ENCODE data around the gene CDIPT. TPM values are rescaled to one million over a fixed set of nuclear protein-coding genes. Genes with fewer than 3 reads are reported as not detected.

The CDIPT gene
- total and polyA plus RNA-seq, 2 of the 4 experiments (the other 2 are of a cell fraction), result 47.1 to 100 TPM

DNA sequence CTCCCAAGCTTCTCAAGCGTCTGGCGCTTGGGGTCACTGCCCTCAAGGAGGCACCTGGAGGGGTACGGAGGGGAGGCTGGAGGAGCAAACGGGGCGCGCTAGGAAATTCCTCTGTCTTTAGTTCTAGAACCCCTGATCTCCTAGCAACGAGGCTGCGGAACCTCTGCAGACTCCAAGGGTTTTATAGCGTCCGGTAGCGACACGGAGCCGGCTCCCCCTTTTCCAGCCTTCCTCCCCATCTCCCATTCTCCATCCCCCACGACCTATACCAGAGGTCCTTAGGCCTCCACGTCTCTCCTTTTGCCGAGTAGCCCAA is 601 bp upstream of the CDIPT start:
- H3K4me1 ChIP-seq (ENCODE audit: control insufficient read depth, insufficient read depth, low read length), result peaks cover 3% of the 10 kb centered on the region; the same call in 1 of the 2 replicates
- dilution Hi-C loops (cut with HindIII; ENCODE audit: low sequenced_read_pairs, unreplicated experiment) (no loop called here), in situ Hi-C loops (cut with MboI; ENCODE audit: low sequenced_read_pairs) (no loop called here), intact Hi-C loops (cut with micrococcal nuclease) (loop anchor here (2.0 to 5.0 kb wide), 3 partner anchors 41 to 131 kb away; partner anchors contain the start of genes HIRIP3, MVP and TAOK2)
- H3K9me3 ChIP-seq (ENCODE audit: control insufficient read depth, insufficient read depth, low read length), result no peaks in the 10 kb centered on the region
- H2AK9ac ChIP-seq (replicated peaks; ENCODE audit: low read depth, low read length, poor library complexity), result peak overlapping the region; percentile 29
- no peak overlapping the region for H2BK15ac ChIP-seq (ENCODE audit: low read depth, low read length)
- no peak overlapping the region for H3K56ac ChIP-seq (ENCODE audit: extremely low read depth, insufficient read depth, low read length)
- peak overlapping the region; percentile 10 for H4K5ac ChIP-seq (ENCODE audit: low read depth, low read length)
- H4K20me1 ChIP-seq (ENCODE audit: insufficient read depth, low read length), result no peaks in the 10 kb centered on the region; the same call in 1 of the 2 replicates
- no peak overlapping the region for H3K14ac ChIP-seq (replicated peaks; ENCODE audit: low read depth, low read length)
- H2BK20ac ChIP-seq (ENCODE audit: low read depth, low read length), result no peak overlapping the region
- peaks cover 18% of the 10 kb centered on the region for H3K36me3 ChIP-seq (ENCODE audit: control insufficient read depth, insufficient read depth, low read length)
- no peak overlapping the region; the same call in 1 of the 2 replicates for H2AK5ac ChIP-seq (ENCODE audit: low read depth, low read length)
- H2BK5ac ChIP-seq (ENCODE audit: low read depth, low read length, poor library complexity, severe bottlenecking), result no peak overlapping the region
- no TSS peak for BruUV-seq (replicated peaks)
- peaks cover 9% of the 10 kb centered on the region for H3K9me1 ChIP-seq (ENCODE audit: insufficient read depth, low read length)
- peak overlapping the region; percentile 20; the same call in 1 of the 2 replicates for H3K4me3 ChIP-seq (ENCODE audit: insufficient read depth, low read depth, low read length)
- DNase-seq (no peak), ATAC-seq (ENCODE audit: low read depth) (no peak)
- H2AFZ ChIP-seq (replicated peaks; ENCODE audit: low read length, poor library complexity), result peak overlapping the region; percentile 97
- no peak overlapping the region for H3K9ac ChIP-seq (ENCODE audit: low read depth, low read length)
- H2BK120ac ChIP-seq (ENCODE audit: low read depth, low read length), result no peak overlapping the region
- peaks cover 7 to 27% of the 10 kb centered on the region in 2 experiments; a peak in 3 of 4 replicates for H3K79me1 ChIP-seq (ENCODE audit: low read depth in 1 of 2, low read length in 2 of 2)
- no peak overlapping the region; the same call in 1 of the 2 replicates for H4K91ac ChIP-seq (ENCODE audit: insufficient read depth, low read depth, low read length)
- peak overlapping the region; percentile 20 to 57; a peak in 2 of 4 replicates for H4K8ac ChIP-seq (ENCODE audit: low read depth in 2 of 2, low read length in 2 of 2)
- TF ChIP-seq RAD21 (IDR thresholded peaks at IDR 0.05; ENCODE audit: low read length) (no peak; the same call in 1 of the 2 replicates), NFE2L2 (IDR thresholded peaks at IDR 0.05; ENCODE audit: low read depth, low read length) (no peak), POLR2A (IDR thresholded peaks at IDR 0.05; ENCODE audit: low read depth, low read length) (no peak), RCOR1 (IDR thresholded peaks at IDR 0.05; ENCODE audit: insufficient replicate concordance, low read length) (no peak), RFX5 (IDR thresholded peaks at IDR 0.05; ENCODE audit: low read depth, low read length) (no peak), MAZ (IDR thresholded peaks at IDR 0.05; ENCODE audit: borderline replicate concordance, low read depth, low read length) (no peak), BHLHE40 (IDR thresholded peaks at IDR 0.05; ENCODE audit: low read depth, low read length) (no peak), MXI1 (IDR thresholded peaks at IDR 0.05; ENCODE audit: borderline replicate concordance, low read depth, low read length) (no peak), MAFK (IDR thresholded peaks at IDR 0.05; ENCODE audit: low read depth, low read length) (no peak), CHD1 (IDR thresholded peaks at IDR 0.05; ENCODE audit: low read depth, low read length) (no peak), SMC3 (IDR thresholded peaks at IDR 0.05; ENCODE audit: low read depth, low read length) (no peak), CEBPB (IDR thresholded peaks at IDR 0.05; ENCODE audit: low read depth, low read length) (no peak), FOS (IDR thresholded peaks at IDR 0.05; ENCODE audit: low read depth, low read length) (no peak)
- TF ChIP-seq, protein P1, sequence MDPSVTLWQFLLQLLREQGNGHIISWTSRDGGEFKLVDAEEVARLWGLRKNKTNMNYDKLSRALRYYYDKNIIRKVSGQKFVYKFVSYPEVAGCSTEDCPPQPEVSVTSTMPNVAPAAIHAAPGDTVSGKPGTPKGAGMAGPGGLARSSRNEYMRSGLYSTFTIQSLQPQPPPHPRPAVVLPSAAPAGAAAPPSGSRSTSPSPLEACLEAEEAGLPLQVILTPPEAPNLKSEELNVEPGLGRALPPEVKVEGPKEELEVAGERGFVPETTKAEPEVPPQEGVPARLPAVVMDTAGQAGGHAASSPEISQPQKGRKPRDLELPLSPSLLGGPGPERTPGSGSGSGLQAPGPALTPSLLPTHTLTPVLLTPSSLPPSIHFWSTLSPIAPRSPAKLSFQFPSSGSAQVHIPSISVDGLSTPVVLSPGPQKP (IDR thresholded peaks at IDR 0.05; ENCODE audit: borderline replicate concordance, low read depth, low read length), result no peak
- TF ChIP-seq, protein P2, sequence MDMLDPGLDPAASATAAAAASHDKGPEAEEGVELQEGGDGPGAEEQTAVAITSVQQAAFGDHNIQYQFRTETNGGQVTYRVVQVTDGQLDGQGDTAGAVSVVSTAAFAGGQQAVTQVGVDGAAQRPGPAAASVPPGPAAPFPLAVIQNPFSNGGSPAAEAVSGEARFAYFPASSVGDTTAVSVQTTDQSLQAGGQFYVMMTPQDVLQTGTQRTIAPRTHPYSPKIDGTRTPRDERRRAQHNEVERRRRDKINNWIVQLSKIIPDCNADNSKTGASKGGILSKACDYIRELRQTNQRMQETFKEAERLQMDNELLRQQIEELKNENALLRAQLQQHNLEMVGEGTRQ (IDR thresholded peaks at IDR 0.05; ENCODE audit: low read depth, low read length), result no peak
- TF ChIP-seq, protein P3, sequence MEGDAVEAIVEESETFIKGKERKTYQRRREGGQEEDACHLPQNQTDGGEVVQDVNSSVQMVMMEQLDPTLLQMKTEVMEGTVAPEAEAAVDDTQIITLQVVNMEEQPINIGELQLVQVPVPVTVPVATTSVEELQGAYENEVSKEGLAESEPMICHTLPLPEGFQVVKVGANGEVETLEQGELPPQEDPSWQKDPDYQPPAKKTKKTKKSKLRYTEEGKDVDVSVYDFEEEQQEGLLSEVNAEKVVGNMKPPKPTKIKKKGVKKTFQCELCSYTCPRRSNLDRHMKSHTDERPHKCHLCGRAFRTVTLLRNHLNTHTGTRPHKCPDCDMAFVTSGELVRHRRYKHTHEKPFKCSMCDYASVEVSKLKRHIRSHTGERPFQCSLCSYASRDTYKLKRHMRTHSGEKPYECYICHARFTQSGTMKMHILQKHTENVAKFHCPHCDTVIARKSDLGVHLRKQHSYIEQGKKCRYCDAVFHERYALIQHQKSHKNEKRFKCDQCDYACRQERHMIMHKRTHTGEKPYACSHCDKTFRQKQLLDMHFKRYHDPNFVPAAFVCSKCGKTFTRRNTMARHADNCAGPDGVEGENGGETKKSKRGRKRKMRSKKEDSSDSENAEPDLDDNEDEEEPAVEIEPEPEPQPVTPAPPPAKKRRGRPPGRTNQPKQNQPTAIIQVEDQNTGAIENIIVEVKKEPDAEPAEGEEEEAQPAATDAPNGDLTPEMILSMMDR (conservative IDR thresholded peaks at IDR 0.05; ENCODE audit: low read depth, low read length), result no peak
- H3K27ac ChIP-seq (ENCODE audit: insufficient read depth, low read length), result no peak overlapping the region
- WGBS, 2 experiments (ENCODE audit: extremely low coverage in 2 of 2, insufficient read length in 1 of 2), result no CpG with 5 or more reads among the region's 16 CpGs
- CTCF ChIA-PET, result interaction anchor here (0.6 to 0.7 kb wide), 2 partner anchors 15 to 102 kb away, joined by 3 to 6 read pairs; no protein-coding TSS in a partner anchor
- no peak overlapping the region for H3K23ac ChIP-seq (ENCODE audit: low read depth, low read length)
- no peaks in the 10 kb centered on the region for H3K27me3 ChIP-seq (ENCODE audit: control insufficient read depth, insufficient read depth, low read length)
- H3K4ac ChIP-seq (ENCODE audit: low read depth, low read length), result no peak overlapping the region
- peak overlapping the region; percentile 37 for H3K4me2 ChIP-seq (ENCODE audit: low read depth, low read length)
- H3K18ac ChIP-seq (ENCODE audit: low read depth, low read length), result no peak overlapping the region
- POLR2A ChIA-PET (ENCODE audit: unreplicated experiment), result no interaction called here

Measured in IMR-90 (cell line).